Measurements from ENCODE around the gene TTLL11.
A peak's percentile ranks its signal among the peaks of the same experiment; 100 is the strongest.

The TTLL11 gene

DNA sequence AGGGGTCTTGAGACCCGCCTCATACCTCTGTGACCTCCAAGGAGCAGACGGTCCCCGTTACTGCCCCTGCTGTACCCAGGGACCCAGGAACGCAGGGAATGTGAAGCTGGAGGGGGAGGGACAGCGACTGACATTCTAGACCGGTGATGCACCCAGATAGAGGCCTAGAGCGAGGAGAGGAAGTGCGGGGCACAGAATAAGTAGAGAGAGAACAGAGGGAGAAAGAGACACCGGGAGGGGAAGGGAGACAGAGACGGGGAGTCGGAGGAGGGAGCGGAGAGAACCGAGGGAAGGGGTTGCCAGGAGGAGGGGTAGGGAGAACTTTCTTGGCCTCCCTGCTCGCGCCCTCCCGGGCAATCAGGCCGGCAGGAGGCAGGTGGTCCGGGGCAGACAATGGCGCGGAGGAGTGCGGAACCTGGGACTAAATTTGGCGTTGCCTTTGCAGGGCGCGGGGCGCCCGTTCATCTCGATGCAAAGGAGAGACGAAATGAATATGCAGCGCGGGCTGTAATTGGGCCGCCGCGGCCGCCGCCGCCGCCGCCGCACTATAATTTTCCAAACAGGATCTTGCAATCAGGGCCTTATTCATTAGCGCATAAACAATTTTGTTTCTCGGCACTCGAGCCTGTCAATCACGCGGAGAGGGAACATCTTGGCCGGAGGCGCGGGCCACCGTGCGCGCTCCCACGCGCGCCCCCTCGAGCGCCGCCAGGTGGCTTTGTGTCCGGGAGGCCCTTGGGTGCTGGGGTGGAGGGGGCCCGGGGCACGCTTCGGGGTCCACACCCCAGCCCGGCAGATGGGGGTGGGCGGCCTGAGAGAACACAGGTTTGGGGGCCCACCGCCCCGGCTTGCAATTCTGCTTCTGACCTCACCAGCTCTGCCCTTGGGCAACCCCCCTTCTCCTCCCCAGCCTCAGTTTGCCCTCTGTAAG lies 33.5 kb upstream of the TTLL11 start:
- H3K27me3 ChIP-seq: peaks cover 74% of the 10 kb centered on the region
- H3K36me3 ChIP-seq: no peaks in the 10 kb centered on the region
- H3K4me3 ChIP-seq (ENCODE audit: low read depth in 1 of 2, low read length in 1 of 2): no peak overlapping the region
- peaks cover 0 to 4% of the 10 kb centered on the region in 2 experiments for H3K4me1 ChIP-seq (ENCODE audit: control insufficient read depth in 1 of 2, insufficient read depth in 1 of 2, low read depth in 1 of 2, low read length in 1 of 2)
- H3K27ac ChIP-seq: no peak overlapping the region
- no peaks in the 10 kb centered on the region for H3K9me3 ChIP-seq
- TF ChIP-seq, protein P1, sequence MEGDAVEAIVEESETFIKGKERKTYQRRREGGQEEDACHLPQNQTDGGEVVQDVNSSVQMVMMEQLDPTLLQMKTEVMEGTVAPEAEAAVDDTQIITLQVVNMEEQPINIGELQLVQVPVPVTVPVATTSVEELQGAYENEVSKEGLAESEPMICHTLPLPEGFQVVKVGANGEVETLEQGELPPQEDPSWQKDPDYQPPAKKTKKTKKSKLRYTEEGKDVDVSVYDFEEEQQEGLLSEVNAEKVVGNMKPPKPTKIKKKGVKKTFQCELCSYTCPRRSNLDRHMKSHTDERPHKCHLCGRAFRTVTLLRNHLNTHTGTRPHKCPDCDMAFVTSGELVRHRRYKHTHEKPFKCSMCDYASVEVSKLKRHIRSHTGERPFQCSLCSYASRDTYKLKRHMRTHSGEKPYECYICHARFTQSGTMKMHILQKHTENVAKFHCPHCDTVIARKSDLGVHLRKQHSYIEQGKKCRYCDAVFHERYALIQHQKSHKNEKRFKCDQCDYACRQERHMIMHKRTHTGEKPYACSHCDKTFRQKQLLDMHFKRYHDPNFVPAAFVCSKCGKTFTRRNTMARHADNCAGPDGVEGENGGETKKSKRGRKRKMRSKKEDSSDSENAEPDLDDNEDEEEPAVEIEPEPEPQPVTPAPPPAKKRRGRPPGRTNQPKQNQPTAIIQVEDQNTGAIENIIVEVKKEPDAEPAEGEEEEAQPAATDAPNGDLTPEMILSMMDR (IDR thresholded peaks at IDR 0.05): no peak

DNA sequence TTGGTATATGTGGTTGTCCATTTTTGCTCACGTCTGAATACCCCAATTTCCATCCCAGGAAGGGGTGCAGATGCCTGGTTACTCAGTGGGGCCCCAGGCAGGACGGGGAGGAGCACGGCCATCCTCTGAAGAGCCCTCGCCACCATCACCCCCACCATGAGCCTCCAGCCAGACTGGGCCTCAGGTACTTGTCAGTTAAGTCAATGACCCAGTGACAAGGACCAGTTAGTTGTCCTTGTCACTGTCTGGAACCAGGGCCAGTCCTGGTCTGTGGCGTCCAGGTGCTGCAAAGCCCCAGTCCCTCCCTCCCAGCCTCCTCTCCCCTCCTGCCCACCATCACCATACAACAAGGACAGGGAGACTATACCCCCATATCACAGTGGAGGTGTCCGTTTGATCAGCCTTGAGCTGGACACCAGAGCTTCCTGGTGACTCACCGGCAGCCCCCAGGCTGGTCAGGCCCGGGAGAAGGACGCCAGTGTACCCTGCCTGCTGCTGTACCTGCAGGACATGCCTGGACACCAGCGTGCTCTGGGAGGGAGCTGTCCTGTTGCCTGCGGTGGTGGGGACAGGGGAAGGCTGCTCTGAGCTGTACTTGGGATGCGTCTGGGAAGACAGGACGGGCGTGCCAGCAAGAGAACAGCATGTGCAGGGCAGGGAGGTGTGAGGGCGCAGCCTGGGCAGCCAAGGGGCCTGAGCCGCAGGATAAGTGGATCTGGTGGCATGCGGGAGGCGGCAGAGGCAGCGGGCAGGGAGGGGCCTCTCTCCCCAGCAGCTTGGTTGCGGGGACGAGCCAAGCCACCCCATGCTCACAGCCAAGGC lies 32.6 kb upstream of the TTLL11 start:
- peaks cover 0 to 4% of the 10 kb centered on the region in 2 experiments for H3K4me1 ChIP-seq (ENCODE audit: control insufficient read depth in 1 of 2, insufficient read depth in 1 of 2, low read depth in 1 of 2, low read length in 1 of 2)
- no peak overlapping the region for H3K4me3 ChIP-seq (ENCODE audit: low read depth in 1 of 2, low read length in 1 of 2)
- TF ChIP-seq, protein P1 (IDR thresholded peaks at IDR 0.05): no peak
- no peaks in the 10 kb centered on the region for H3K36me3 ChIP-seq
- no peak overlapping the region for H3K27ac ChIP-seq
- peaks cover 65% of the 10 kb centered on the region for H3K27me3 ChIP-seq
- H3K9me3 ChIP-seq: no peaks in the 10 kb centered on the region

DNA sequence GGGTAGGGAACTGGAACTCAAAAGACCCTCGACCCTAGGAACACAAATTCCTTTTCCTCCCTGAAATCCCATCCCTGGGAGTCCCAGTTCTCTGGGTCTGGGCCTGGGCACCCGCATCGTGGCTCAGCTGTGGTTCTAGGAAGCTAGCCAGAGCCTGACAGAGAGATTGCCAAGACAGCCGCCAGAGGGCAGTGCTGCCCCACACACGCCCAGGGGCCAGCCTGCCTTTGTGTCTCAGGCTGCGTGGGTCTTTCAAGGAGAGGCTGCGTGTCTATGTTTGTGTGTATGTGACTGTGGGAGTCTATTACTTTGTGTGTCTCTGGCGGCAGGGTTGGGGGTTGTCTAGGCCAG lies 32.0 kb upstream of the TTLL11 start:
- H3K4me1 ChIP-seq (ENCODE audit: control insufficient read depth in 1 of 2, insufficient read depth in 1 of 2, low read depth in 1 of 2, low read length in 1 of 2): peaks cover 0 to 4% of the 10 kb centered on the region in 2 experiments
- H3K27ac ChIP-seq: no peak overlapping the region
- H3K4me3 ChIP-seq (ENCODE audit: low read depth in 1 of 2, low read length in 1 of 2): no peak overlapping the region
- H3K27me3 ChIP-seq: peaks cover 59% of the 10 kb centered on the region
- H3K9me3 ChIP-seq: no peaks in the 10 kb centered on the region
- TF ChIP-seq, protein P1 (IDR thresholded peaks at IDR 0.05): peak; percentile 72
- H3K36me3 ChIP-seq: no peaks in the 10 kb centered on the region

DNA sequence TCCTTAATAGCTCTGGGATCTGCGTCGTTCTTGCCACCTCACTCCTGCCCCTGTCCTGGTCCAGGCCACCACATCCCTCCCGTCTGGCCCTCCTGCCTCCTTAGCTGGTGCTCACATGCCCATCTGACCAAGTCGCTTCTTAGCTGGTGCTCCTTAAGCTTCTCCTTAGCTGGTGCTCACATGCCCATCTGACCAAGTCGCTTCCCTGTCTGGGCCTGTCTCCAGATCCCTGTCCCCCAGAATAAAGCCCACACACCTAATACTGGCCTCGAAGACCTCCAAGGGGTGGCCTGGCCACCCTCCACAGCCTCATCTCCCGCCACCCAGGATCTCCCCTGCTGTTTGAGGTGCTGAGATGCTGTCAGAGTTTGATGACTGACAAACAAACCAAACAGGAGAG lies 31.4 kb upstream of the TTLL11 start:
- Histone ChIP-seq H3K4me1 (ENCODE audit: control insufficient read depth in 1 of 2, insufficient read depth in 1 of 2, low read depth in 1 of 2, low read length in 1 of 2) (peaks cover 0 to 4% of the 10 kb centered on the region in 2 experiments), H3K4me3 (ENCODE audit: low read depth in 1 of 2, low read length in 1 of 2) (no peak overlapping the region), H3K27me3 (peaks cover 53% of the 10 kb centered on the region), H3K9me3 (no peaks in the 10 kb centered on the region), H3K36me3 (no peaks in the 10 kb centered on the region), H3K27ac (no peak overlapping the region)
- TF ChIP-seq, protein P1 (IDR thresholded peaks at IDR 0.05): no peak

DNA sequence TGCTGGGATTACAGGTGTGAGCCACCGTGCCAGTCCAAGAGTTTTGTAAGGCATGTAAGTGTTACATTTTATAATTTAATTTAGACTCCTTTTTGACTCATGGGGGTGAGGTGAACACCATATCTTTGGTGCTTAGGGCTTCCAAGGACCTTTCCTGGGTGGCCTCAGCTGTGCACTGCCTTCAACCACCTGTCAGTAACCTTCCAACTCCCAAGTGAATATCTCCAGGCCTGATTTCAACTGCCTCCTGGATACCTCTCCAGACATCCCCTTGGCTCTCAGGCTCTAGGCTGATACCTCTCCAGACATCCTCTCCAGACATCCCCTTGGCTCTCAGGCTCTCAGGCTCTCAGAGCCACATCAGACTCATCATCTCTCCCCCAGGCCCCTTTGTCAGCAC lies 30.9 kb upstream of the TTLL11 start:
- Histone ChIP-seq H3K9me3 (no peaks in the 10 kb centered on the region), H3K27ac (no peak overlapping the region), H3K4me3 (ENCODE audit: low read depth in 1 of 2, low read length in 1 of 2) (no peak overlapping the region), H3K36me3 (no peaks in the 10 kb centered on the region), H3K4me1 (ENCODE audit: control insufficient read depth in 1 of 2, insufficient read depth in 1 of 2, low read depth in 1 of 2, low read length in 1 of 2) (peaks cover 0 to 4% of the 10 kb centered on the region in 2 experiments), H3K27me3 (peaks cover 48% of the 10 kb centered on the region)
- TF ChIP-seq, protein P1 (IDR thresholded peaks at IDR 0.05): no peak
